Measurements from ENCODE around the gene FDXR. TPM values are rescaled to one million over a fixed set of nuclear protein-coding genes. Genes with fewer than 3 reads are reported as not detected.
A peak's percentile ranks its signal among the peaks of the same experiment; 100 is the strongest.

Gene FDXR
- total RNA-seq (2011; cell fraction: chromatin; rRNA removed; ENCODE audit: low replicate concordance), result 26.1 and 46.4 TPM in 2 replicates
- total RNA-seq (2011; cell fraction: nucleolus; rRNA removed), result 39.0 and 42.5 TPM in 2 replicates
- 25.0 and 34.7 TPM in 2 replicates for total RNA-seq (2011; cell fraction: nucleoplasm; rRNA removed)
- total RNA-seq (2014; rRNA removed) (62.2 and 76.4 TPM in 2 replicates), total RNA-seq (2014; rRNA removed; fragmentation: Illumina TruSeq; extraction: Trizol) (8.7 and 14.3 TPM in 2 replicates), total RNA-seq (2015; rRNA removed; fragmentation: Illumina TruSeq; extraction: Trizol) (40.6 and 46.1 TPM in 2 replicates), total RNA-seq (2021) (68.7 and 70.7 TPM in 2 replicates), polyA plus RNA-seq (2011; rRNA removed) (25.4 and 30.9 TPM in 2 replicates), polyA plus RNA-seq (2014; fragmentation: Illumina TruSeq; extraction: Trizol) (13.6 and 40.4 TPM in 2 replicates), polyA plus RNA-seq (2014; fragmentation: Nextera tagmentation; extraction: Ambion mirVana) (1 to 10 TPM in 1 of 2 experiments, under 1 TPM in 1; 0.89 to 2.8 TPM), polyA plus RNA-seq (2014; rRNA removed) (58.6 and 62.9 TPM in 2 replicates), polyA minus RNA-seq (2011; rRNA and poly(A)+ RNA removed) (5.2 and 10.6 TPM in 2 replicates), Bru-seq, nascent RNA (percentile 85 among the genes with signal in this experiment), BruChase-seq, experiment 1, labeled RNA remaining after a 2-hour chase (percentile 69 among the genes with signal in this experiment), BruChase-seq, experiment 2, labeled RNA remaining after a 6-hour chase (percentile 75 among the genes with signal in this experiment)
- 27.8 and 83.2 TPM in 2 replicates for polyA plus RNA-seq (2011; cell fraction: cytosol; rRNA removed)
- polyA plus RNA-seq (2011; cell fraction: nucleus; rRNA removed), result 47.6 and 91.7 TPM in 2 replicates
- 64.0 and 126 TPM in 2 replicates for polyA plus RNA-seq (2012)
- 20.5 and 30.2 TPM in 2 replicates for polyA minus RNA-seq (2011; cell fraction: cytosol; rRNA and poly(A)+ RNA removed)
- polyA minus RNA-seq (2011; cell fraction: nucleus; rRNA and poly(A)+ RNA removed), result 22.8 and 27.3 TPM in 2 replicates
- long read RNA-seq, experiment 1, transcript FDXR-205 (11 exons, 1,827 nt), result minor isoform, 5 of 179 reads
- long read RNA-seq, experiment 1, transcript FDXR-201 (12 exons, 1,875 nt), result major isoform, 94 of 179 reads
- long read RNA-seq, experiment 1, partial matches to known transcripts, result 37 of 179 reads
- long read RNA-seq, experiment 1, other reads (novel, unspliced or antisense), result 41 of 179 reads
- long read RNA-seq, experiment 2, transcript FDXR-201 (12 exons, 1,875 nt), result major isoform, 39 of 90 reads
- long read RNA-seq, experiment 2, partial matches to known transcripts, result 24 of 90 reads
- long read RNA-seq, experiment 2, other reads (novel, unspliced or antisense), result 22 of 90 reads
- long read RNA-seq, experiment 3, transcript FDXR-201 (12 exons, 1,875 nt), result major isoform, 39 of 62 reads
- long read RNA-seq, experiment 3, partial matches to known transcripts, result 6 of 62 reads
- long read RNA-seq, experiment 3, other reads (novel, unspliced or antisense), result 15 of 62 reads

- H3K27me3 ChIP-seq (ENCODE audit: control insufficient read depth in 2 of 2, insufficient read depth in 2 of 2, low read length in 2 of 2), result no peaks in the 10 kb centered on the region
- no peaks in the 10 kb centered on the region for H3K9me3 ChIP-seq (replicated peaks; ENCODE audit: control insufficient read depth, insufficient read depth, low read depth, low read length)
- peak within 1 kb of the TSS; percentile 94 for H3K4me2 ChIP-seq (ENCODE audit: insufficient read depth, low read length)
- H3K79me2 ChIP-seq (ENCODE audit: control insufficient read depth, insufficient read depth, low read length), result peaks cover 23% of the 10 kb centered on the region
- ATAC-seq, result peak; percentile 76
- POLR2A ChIA-PET, result interaction anchor here (0.6 to 4.2 kb wide), 21 partner anchors 8 to 1078 kb away, joined by 3 to 62 read pairs (median 4); partner anchors contain the start of genes ATP5PD, GRIN2C, HID1 and KCTD2
- peak within 1 kb of the TSS; percentile 95 for H3K27ac ChIP-seq (ENCODE audit: extremely low read depth, low read depth, low read length)
- intact Hi-C loops (cut with micrococcal nuclease), result loop anchor here (10.0 kb wide), 1 partner anchor 162 kb away; no protein-coding TSS in a partner anchor
- TSS peak; percentile 89 for BruUV-seq (replicated peaks)
- FAIRE-seq, result no peak
- H3K36me3 ChIP-seq (ENCODE audit: control insufficient read depth, insufficient read depth, low read length), result peaks cover 16% of the 10 kb centered on the region; the same call in 1 of the 3 replicates
- H3K9ac ChIP-seq (ENCODE audit: insufficient read depth in 1 of 2, low read depth in 2 of 2, low read length in 2 of 2), result peak within 1 kb of the TSS; percentile 90 to 97
- H2AFZ ChIP-seq (ENCODE audit: low read depth, low read length), result peak within 1 kb of the TSS; percentile 76
- CTCF ChIA-PET (ENCODE audit: low intra/inter-chr PET ratio), result no interaction called here
- no peak for DNase-seq (ENCODE audit: extremely low read depth in 1 of 4, low spot score in 3 of 4)
- no peaks in the 10 kb centered on the region for H3K9me1 ChIP-seq (ENCODE audit: control insufficient read depth, insufficient read depth, low read length)
- no peaks in the 10 kb centered on the region; the same call in 1 of the 2 replicates for H4K20me1 ChIP-seq (replicated peaks; ENCODE audit: control insufficient read depth, insufficient read depth, low read length)
- in situ Hi-C loops (cut with MboI), result no loop called here
- peaks cover 68 to 69% of the 10 kb centered on the region in 2 experiments for H3K4me1 ChIP-seq (replicated peaks in 1 of 2; ENCODE audit: control insufficient read depth in 2 of 2, insufficient read depth in 2 of 2, low read length in 2 of 2)
- under 1% methylated on average over 33 of the region's 38 CpGs for WGBS (ENCODE audit: insufficient coverage, low coverage, missing lambda C conversion rate)
- H3K4me3 ChIP-seq, result peak within 1 kb of the TSS; percentile 72
- no peak for TF ChIP-seq PATZ1 (CRISPR knock-in tag; IDR thresholded peaks at IDR 0.05; ENCODE audit: borderline replicate concordance)
- TF ChIP-seq HMGXB4 (CRISPR knock-in tag; IDR thresholded peaks at IDR 0.05), result no peak
- TF ChIP-seq CBX1 (IDR thresholded peaks at IDR 0.05; ENCODE audit: low read depth), result no peak
- TF ChIP-seq RBM22 (IDR thresholded peaks at IDR 0.05; ENCODE audit: low read depth, low read length, poor library complexity, severe bottlenecking), result no peak
- TF ChIP-seq HNRNPK (IDR thresholded peaks at IDR 0.05; ENCODE audit: low read depth, low read length, poor library complexity, severe bottlenecking), result no peak
- no peak for TF ChIP-seq E2F1 (CRISPR knock-in tag; IDR thresholded peaks at IDR 0.05)
- no peak for TF ChIP-seq TFAM (CRISPR knock-in tag; conservative IDR thresholded peaks at IDR 0.05)
- TF ChIP-seq NR2F6 (CRISPR knock-in tag; IDR thresholded peaks at IDR 0.05), result no peak
These were observed at the start of gene FDXR for GRCh38 chr17:74872313-74873036. Gene FDXR, minus strand, starts transcription at chr17:74872994. Its CDS starts 50 bp downstream, at chr17:74872944.
